Left ventricle myocardium inferior (tissue), 1 donor: Measurements from ENCODE around the gene SCLY. TPM values are rescaled to one million over a fixed set of nuclear protein-coding genes. Genes with fewer than 3 reads are reported as not detected.

ENCODE experiments used
- DNase-seq: peaks from one replicate; pipeline ENCODE4 v3.0.0-alpha.2; 2020
- H3K27ac ChIP-seq: fragments of 200-600 bp; replicated peaks from 2 replicates; pipeline ENCODE4 v1.8.0; 2021
- H3K27me3 ChIP-seq: fragments of 200-600 bp; 2 replicates; pipeline ENCODE4 v1.8.0; 2021; ENCODE audit warnings: low read depth
- H3K36me3 ChIP-seq: fragments of 200-600 bp; 2 replicates; pipeline ENCODE4 v1.8.0; 2021
- H3K4me1 ChIP-seq: fragments of 200-600 bp; 2 replicates; pipeline ENCODE4 v1.8.0; 2021
- H3K4me3 ChIP-seq: fragments of 200-600 bp; 2 replicates; pipeline ENCODE4 v1.8.0; 2021; ENCODE audit warnings: mild to moderate bottlenecking, moderate library complexity
- H3K9me3 ChIP-seq: fragments of 200-600 bp; replicated peaks from 2 replicates; pipeline ENCODE4 v1.8.0; 2021
- CTCF ChIP-seq: fragments of 200-600 bp; IDR thresholded peaks from 2 replicates; pipeline ENCODE4 v1.8.0; 2021; ENCODE audit warnings: antibody characterized with exemption, mild to moderate bottlenecking, borderline replicate concordance
- intact Hi-C: fragments of 100-400 bp; cut with micrococcal nuclease; formaldehyde crosslinking; loops from one replicate; pipeline ENCODE4 v1.11.0; 2022
- total RNA-seq: library from RNA; stranded (reverse); fragmentation: NEBNext Ultra II Directional; extraction: Animal tissue kit (Norgen Biotek cat#: 25700); gene quantifications from one replicate; pipeline ENCODE4 v1.2.1, GENCODE V29; 2021
- donor health status: DM: no; HTN: yes; CAD: no; lungs with severe emphysema.

The SCLY gene
- total RNA-seq, 1 donor from 2014 or later: 10.9 TPM

- Histone ChIP-seq H3K27me3 (no peaks in the 10 kb centered on the region), H3K4me3 (no peak overlapping the region), H3K36me3 (peaks cover 78% of the 10 kb centered on the region), H3K9me3 (peaks cover 7% of the 10 kb centered on the region), H3K4me1 (no peaks in the 10 kb centered on the region), H3K27ac (no peak overlapping the region)
- no peak for DNase-seq
- intact Hi-C loops: no loop called here
- TF ChIP-seq CTCF: no peak
Measured at GRCh38 chr2:238067939-238068338, 7.1 kb downstream of the SCLY start.

GRCh38 chr2:238069021-238069709, 8.4 kb downstream of the SCLY start:
- intact Hi-C loops: no loop called here
- H3K4me3 ChIP-seq: no peak overlapping the region
- H3K36me3 ChIP-seq: peaks cover 83% of the 10 kb centered on the region
- H3K27me3 ChIP-seq: no peaks in the 10 kb centered on the region
- no peak for TF ChIP-seq CTCF
- peaks cover 13% of the 10 kb centered on the region for H3K9me3 ChIP-seq
- DNase-seq: no peak
- no peaks in the 10 kb centered on the region for H3K4me1 ChIP-seq
- H3K27ac ChIP-seq: no peak overlapping the region

GRCh38 chr2:238069877-238070276, 9.1 kb downstream of the SCLY start:
- Histone ChIP-seq H3K27ac (no peak overlapping the region), H3K36me3 (peaks cover 76% of the 10 kb centered on the region), H3K4me1 (no peaks in the 10 kb centered on the region), H3K27me3 (no peaks in the 10 kb centered on the region), H3K4me3 (no peak overlapping the region), H3K9me3 (peaks cover 13% of the 10 kb centered on the region)
- DNase-seq: no peak
- intact Hi-C loops: no loop called here
- TF ChIP-seq CTCF: no peak

- TF ChIP-seq CTCF: no peak
- intact Hi-C loops: no loop called here
- no peak overlapping the region for H3K4me3 ChIP-seq
- peaks cover 21% of the 10 kb centered on the region for H3K9me3 ChIP-seq
- H3K27ac ChIP-seq: no peak overlapping the region
- peaks cover 47% of the 10 kb centered on the region for H3K36me3 ChIP-seq
- H3K27me3 ChIP-seq: no peaks in the 10 kb centered on the region
- no peak for DNase-seq
- no peaks in the 10 kb centered on the region for H3K4me1 ChIP-seq
Measured at GRCh38 chr2:238075397-238075796, 14.6 kb downstream of the SCLY start.

GRCh38 chr2:238077292-238077691, 16.5 kb downstream of the SCLY start:
- intact Hi-C loops: no loop called here
- Histone ChIP-seq H3K4me1 (no peaks in the 10 kb centered on the region), H3K27me3 (no peaks in the 10 kb centered on the region), H3K27ac (no peak overlapping the region), H3K4me3 (no peak overlapping the region), H3K9me3 (peaks cover 20% of the 10 kb centered on the region), H3K36me3 (peaks cover 42% of the 10 kb centered on the region)
- no peak for DNase-seq
- no peak for TF ChIP-seq CTCF
